A673 (cell line): ENCODE results near the gene GOLGB1.

Source experiments
- EZH2 ChIP-seq: fragments of 200-600 bp; sonication (generic); IDR thresholded peaks from 2 replicates; pipeline ENCODE4 v1.6.1; 2017; ENCODE audit warnings: borderline replicate concordance, low read depth, mild to moderate bottlenecking, mixed read lengths, antibody characterized with exemption, low read length; ENCODE audit not compliant: poor library complexity, severe bottlenecking
- TF ChIP-seq, protein P1 (sequence below): fragments of 300-800, 200-600 bp; sonication (generic); conservative IDR thresholded peaks from 2 replicates; pipeline ENCODE4 v1.5.1; 2017; ENCODE audit warnings: low read depth, mild to moderate bottlenecking, antibody characterized with exemption, low read length, moderate library complexity, mixed read lengths

DNA sequence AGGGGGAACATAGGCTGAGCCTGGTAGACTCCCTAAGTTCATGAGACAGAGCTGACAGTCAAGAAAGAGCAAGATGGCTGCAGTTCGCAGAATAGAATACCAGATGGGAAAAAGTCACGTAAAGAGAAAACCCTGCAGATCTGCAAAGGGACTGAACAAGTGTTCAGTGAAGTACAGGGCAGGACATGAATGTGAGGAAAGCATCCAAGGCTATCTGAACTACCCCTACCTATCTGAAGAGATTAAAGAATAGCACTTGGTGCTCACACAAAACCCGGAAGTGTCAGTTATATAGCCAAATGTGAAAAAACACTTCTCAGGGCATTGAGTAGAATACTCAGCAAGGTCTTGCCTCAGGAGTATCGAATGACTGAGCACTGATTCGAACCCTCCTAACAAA is 44.0 kb downstream of the GOLGB1 start:
- TF ChIP-seq, protein P1, sequence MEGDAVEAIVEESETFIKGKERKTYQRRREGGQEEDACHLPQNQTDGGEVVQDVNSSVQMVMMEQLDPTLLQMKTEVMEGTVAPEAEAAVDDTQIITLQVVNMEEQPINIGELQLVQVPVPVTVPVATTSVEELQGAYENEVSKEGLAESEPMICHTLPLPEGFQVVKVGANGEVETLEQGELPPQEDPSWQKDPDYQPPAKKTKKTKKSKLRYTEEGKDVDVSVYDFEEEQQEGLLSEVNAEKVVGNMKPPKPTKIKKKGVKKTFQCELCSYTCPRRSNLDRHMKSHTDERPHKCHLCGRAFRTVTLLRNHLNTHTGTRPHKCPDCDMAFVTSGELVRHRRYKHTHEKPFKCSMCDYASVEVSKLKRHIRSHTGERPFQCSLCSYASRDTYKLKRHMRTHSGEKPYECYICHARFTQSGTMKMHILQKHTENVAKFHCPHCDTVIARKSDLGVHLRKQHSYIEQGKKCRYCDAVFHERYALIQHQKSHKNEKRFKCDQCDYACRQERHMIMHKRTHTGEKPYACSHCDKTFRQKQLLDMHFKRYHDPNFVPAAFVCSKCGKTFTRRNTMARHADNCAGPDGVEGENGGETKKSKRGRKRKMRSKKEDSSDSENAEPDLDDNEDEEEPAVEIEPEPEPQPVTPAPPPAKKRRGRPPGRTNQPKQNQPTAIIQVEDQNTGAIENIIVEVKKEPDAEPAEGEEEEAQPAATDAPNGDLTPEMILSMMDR: no peak
- no peak for TF ChIP-seq EZH2
